Urothelium cell line (cell line): ENCODE results near the gene FOXA2.
A peak's percentile ranks its signal among the peaks of the same experiment; 100 is the strongest.
"Not testable (repeated sequence)": the region's sequence is repeated elsewhere in the genome, so short reads cannot be mapped to it uniquely, and the experiment has no call there.

Source experiments
- DNase-seq: peaks from one replicate; pipeline ENCODE4 v3.0.0; 2011; ENCODE audit warnings: low spot score, mixed read lengths
- FAIRE-seq: peaks from 2 replicates; lab custom pipeline; 2011; peaks lifted over from hg19 to GRCh38; lab: Jason Lieb, UNC

FOXA2 gene

DNA sequence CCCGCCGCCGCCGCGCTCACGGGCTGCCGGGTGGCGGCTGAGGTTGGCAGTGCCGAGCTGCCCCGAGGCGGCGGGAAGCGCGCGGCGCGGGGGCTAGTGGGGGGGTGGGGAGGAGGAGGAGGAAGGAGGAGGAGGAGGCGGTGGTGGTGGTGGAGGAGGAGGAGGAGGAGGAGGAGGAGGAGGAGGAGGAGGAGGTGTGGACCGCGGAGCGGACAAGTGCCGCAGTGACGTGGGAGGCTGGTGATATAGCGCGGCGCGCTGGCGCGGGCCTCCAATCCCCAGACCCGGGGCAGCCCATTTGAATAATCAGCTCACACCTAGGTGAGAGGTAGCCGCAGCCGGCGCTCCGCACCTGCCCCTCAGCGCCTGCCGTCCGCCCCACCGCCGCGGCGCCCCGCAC, at the start of gene FOXA2:
TSS of gene FOXA2 (minus strand) at position 51 of the 400 bp plus-strand sequence. CDS start 294 bp downstream, outside the sequence.
- DNase-seq (peak; percentile 71), FAIRE-seq (no peak)

DNA sequence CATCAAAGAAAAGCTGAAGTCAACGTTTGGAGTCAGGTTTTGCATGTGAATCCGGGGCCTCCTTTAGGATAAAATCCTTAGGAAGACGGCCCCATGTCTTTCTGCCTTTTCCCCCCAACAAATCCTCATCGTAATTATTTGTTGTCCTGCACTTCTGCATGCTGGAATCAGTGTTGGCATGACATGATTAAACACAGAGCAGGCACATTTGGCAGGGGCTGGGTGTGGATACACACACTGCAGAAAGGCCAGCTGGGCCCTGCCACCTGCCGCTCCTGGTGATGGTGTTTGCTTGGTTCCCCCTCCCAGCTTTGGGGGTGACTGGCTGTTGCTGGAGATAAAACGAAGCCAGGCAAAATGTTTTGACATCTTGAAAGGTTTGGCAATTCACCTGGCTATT, 46.3 kb upstream of the FOXA2 start:
- FAIRE-seq (no peak), DNase-seq (no peak)

DNA sequence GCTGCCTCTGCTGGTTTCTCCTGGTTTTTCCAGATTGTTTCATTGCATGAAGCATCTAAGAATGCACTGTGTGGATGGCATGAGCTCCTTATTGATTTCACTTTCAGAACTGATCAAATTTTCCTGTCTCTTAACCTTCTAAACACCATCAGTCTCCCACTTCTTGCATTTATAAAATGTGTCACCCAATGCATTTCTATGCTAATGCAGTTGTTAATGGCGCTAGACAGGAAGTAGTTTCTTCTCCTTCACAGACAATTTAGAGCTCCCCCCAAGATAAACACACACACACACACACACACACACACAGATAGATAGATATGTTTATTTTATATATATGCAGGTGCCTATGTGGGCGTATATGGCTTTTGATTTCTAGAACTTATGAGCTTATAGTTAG, 45.6 kb upstream of the FOXA2 start:
- no peak for DNase-seq
- FAIRE-seq: no peak

DNA sequence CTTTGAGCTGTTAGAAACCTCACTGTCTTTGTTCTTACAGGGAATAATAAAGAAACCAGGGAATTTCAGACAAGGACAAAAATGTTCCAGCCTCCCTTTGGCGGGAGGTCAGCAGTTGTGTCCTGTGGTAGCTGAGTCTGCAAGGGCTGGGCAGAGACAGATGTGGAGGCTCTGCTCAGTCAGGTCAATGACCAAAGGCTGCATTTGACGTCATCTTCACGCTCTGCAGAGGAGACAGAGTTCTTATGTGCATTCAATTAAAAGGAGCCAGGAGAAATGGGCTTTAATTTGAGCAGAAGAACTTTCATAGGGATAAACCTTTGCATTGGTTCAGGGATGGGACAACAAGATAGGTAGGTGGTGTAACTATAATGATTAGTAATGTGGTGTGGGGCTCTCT, 45.1 kb upstream of the FOXA2 start:
- FAIRE-seq (no peak), DNase-seq (no peak)

DNA sequence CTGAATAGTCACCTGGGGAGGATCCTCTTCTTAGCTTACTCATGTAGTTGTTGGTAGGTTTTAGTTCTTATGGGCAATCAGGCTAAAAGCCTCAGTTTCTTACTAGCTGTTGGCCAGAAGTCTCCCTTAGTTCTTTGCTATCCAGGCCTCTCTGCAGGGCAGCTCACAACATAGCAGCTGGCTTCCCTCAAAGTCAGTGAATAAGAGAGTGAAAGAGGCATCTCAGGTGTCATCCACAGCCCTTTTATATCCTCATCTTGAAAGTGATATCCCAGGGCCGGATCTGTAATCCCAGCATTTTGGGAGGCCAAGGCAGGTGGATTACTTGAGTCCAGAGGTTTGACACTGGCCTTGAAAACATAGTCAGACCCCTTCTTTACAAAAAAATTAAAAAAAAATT, 42.1 kb upstream of the FOXA2 start:
- no peak for DNase-seq
- no peak for FAIRE-seq

DNA sequence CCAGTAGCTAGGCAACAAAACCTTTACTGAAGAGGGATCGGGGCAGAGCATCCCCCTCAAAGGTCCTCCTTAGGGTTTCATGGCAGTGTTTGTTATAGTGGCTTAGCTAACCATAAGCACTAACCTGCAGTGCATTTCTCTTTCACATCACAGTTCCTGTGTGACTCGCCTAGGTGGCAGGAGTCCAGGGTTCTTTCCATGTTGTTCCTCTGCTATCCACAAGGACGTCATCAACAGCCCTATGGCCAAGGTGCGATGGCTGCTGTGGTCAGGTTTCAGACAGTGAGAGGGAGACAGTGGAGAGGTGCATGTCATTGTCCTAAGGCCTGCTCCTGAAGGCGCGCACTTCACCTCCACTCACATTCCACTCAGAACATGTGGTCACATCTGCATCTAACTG, 38.8 kb upstream of the FOXA2 start:
- DNase-seq (peak; percentile 14), FAIRE-seq (no peak)

DNA sequence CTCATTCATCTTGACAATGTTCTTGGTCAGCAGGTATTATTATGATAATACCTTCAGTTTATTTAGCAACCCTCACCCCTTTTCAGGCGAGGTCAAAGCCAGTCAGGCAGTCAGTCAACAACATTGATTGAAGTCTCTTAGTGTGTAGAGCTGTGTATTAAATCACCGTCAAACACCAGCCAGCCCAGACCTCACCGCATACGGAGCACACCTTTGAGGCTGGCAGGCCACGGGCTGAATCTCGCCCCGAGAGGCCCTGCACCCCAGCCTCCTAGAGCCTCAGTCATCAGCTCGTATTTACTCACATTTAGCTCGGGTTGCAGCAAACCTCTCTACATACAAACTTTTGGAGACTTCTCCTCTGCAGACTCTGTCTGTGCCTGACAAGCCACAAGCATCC, 36.0 kb upstream of the FOXA2 start:
- no peak for FAIRE-seq
- no peak for DNase-seq

DNA sequence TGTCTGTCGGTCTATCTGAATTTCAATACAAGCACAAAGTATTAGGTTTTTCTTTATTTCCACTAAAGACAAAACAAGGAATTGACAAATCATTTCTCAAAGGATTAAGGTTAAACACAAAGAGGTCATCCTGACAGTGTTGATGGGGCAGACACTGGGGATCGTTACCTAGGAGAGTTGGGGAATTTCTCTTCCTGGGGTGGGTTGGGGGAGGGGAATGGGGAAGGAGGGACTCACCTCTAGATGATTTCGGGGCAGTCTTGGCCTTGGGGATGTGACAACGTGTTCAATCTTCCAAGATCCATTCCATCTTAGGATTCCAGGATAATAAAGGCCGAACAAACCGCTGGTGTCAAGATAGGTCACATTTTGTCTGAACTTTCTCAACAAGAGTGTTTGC, 35.4 kb upstream of the FOXA2 start:
- no peak for FAIRE-seq

DNA sequence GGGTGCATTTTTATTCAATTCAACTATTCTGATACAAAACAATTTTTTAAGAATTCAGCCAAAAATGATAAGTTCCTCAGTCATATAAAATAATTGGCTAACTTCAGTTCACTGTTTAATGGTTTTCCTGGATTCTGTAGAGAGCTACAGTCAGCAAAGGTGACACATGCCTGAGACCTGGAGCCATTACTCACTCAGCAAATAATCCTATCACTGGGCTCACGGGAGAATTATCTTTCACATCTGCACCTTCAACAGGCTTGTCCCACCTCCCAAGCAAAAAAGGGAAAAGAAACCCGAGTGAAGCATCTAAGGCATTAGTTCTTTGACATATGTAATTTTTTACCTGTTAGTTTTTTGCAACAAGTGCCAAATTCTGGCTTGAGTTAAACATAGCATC, 34.9 kb upstream of the FOXA2 start:
- no peak for DNase-seq
- no peak for FAIRE-seq

More for the DNA sequence above, 35.4 kb upstream of the FOXA2 start:
- no peak for DNase-seq

DNA sequence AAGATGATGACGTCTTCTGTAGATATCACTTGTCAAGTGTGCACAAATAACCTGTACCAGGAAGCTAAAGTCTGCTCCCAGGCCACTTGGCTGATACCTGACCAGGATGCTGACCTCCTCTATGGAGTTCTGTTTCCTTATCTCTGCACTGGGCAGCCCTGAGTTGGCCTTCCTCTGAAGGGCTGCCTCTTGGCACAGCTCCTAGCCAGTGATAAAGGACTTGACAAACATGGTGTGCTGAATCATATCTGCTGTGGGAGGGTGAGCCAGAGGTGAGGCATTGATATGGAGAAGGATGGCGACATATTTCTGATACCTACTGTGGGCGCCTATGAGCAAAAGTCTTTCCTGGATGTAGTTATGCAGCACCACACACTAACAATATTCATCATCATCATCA, 32.8 kb upstream of the FOXA2 start:
- DNase-seq: peak; percentile 12
- peak; percentile 17 for FAIRE-seq

DNA sequence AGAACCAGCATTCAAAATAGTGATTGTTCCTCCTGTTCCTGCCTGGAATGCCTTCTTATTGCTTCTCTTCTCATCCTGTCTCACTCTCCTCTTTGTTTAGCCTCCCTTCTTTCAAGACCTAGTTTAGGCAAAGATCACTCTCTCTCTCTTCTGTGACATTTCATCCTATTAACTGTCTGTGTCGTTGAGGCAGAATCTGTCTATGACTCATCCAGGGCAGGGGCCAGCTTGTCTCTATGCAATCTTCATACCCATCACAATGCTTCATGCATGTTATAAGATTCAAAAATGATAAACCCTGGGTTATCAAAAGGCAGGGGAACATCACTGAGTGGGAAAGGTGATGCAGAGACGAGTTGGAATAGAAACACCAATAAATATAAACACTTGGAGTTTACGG, 32.2 kb upstream of the FOXA2 start:
- FAIRE-seq (no peak), DNase-seq (no peak)

DNA sequence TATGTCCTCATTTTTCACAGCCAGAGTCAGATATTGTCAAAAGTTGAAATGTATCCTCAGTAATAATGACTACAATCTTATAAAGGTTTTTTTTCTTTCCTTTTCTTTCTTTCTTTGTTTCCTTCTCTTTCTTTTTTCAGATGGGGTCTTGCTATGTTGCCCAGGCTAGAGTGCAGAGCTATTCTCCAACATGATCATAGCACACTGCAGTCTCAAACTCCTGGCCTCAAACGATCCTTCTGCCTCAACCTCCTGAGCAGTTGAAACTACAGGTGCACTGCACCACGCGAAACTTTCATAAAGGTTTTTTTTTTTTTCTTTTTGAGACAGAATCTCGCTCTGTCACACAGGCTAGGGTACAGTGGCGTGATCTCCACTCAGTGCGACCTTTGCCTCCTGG, 31.1 kb upstream of the FOXA2 start:
- no peak for FAIRE-seq
- DNase-seq: no peak

DNA sequence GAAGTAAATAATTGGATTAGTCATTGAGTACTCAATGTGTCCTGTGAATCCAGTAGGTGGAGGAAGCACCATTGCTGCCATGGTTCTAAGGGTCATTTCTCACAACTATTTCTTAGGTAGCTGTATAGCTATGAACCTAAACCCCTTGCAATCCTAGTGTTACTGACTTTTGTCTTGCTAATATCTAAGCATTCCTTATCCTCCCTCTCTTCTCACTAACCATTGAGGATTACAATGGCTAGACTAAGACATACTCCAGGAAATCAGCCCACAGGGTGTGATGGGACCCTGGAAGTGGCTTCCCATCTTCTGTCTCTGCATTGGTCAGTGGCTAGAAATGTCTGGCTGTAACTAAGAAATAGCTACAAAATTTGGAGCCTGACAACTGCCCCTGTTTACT, 27.3 kb upstream of the FOXA2 start:
- FAIRE-seq: no peak
- no peak for DNase-seq

DNA sequence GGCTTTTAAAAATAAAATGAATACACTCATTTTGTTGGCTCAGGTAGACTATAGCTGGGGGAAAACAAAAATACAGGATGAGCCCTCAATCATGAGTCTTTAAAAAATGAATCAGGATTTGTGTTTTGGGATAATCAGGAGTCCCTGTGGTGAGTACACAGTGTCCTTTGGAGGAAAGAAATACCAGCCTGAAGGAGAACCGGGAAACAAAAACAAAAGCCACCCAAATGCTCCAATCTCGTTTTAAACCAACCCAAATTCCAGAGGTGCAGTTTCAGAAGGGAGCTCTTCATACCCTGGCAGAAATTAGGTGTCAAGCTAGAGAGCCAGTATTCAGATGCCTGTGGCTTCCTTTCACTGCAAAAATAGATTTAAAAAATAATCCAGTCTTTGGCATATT, 23.3 kb upstream of the FOXA2 start:
- no peak for DNase-seq
- FAIRE-seq: no peak

DNA sequence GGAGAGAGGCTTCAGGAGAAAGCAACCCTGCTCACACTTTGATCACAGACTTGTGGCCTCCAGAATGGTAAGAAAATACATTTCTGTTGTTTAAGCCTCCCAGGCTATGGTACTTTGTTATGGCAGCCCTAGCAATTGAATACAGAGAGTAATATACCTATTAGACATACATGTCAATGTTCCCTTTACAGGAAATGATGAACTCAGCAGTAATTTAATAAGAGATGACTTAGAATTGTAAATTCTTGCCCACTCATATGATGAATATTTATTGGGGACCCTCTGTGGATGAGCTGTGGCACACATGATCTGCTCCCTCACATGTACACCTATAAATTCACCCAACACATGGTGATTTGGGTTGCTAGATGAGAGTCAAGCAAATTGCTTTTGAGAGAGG, 20.4 kb upstream of the FOXA2 start:
- FAIRE-seq: no peak

DNA sequence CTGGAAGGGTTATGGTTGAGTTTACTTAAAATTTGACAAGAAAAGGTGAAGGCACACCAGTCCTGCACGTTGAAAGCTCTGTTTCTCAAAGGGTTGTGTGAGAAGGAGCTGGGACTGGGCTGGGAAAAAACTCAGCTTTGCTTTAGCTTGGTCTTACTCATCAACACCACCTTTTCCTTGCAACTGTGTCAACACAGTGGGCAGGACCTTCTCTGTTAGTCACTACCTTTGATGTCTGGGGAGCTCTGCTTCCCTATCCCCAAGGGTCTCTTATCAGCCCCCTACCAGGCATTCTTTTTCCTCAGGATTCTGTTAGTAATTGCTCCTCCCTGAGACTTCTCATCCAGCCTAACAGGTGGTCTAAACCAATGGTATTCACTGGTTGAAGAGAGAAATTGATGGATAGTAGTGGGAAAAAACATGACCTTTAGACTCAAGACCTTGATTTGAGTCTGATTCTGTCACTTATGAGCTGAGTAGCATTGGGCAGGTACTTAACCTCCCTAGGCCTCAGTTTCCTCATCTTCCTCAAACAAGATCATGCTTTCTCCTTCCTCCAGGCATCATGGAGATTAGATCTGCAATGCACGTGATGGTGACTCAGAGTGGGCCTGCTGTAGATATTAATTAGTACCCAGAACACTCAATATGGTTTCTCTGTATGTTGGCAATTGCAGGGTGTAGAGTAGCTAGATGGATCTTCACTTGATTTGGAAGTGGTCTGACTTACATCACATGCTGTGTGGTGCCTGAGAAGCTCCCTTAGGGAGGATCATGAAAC, 17.2 kb upstream of the FOXA2 start:
- FAIRE-seq (no peak), DNase-seq (no peak)

More for the DNA sequence above, 20.4 kb upstream of the FOXA2 start:
- no peak for DNase-seq

DNA sequence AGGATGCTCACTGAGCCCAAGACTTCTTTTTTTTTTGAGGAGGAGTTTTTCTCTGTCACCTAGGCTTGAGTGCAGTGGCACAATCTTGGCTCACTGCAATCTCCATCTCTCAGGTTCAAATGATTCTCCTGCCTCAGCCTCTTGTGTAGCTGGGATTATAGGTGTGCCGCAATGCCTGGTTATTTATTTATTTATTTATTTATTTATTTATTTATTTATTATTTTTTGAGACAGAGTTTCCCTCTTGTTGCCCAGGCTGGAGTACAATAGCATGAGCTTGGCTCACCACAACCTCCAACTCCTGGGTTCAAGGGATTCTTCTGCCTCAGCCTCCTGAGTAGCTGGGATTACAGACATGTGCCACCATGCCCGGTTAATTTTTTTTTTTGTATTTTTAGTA, 14.9 kb upstream of the FOXA2 start:
- DNase-seq, FAIRE-seq: not testable (repeated sequence)

DNA sequence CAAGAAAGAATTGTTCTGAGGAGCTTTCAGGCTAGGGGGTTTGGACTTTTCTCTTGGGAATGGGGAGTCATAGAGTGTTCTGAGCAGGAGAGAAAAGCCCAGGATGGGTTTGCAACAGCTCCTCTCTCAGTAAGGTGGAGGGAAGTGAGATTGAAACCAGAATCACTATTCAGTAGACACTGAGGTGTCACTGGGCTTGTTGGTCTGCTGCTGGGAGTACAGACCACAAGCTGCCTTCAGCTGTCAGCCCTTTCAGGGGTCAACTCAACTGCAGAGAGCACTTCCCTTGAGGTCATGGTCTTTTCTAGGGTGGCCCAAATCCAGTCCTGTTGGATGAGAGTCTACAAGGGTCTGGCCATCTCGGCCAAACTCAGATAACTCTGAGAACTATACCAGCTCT, 12.9 kb upstream of the FOXA2 start:
- no peak for DNase-seq
- no peak for FAIRE-seq

DNA sequence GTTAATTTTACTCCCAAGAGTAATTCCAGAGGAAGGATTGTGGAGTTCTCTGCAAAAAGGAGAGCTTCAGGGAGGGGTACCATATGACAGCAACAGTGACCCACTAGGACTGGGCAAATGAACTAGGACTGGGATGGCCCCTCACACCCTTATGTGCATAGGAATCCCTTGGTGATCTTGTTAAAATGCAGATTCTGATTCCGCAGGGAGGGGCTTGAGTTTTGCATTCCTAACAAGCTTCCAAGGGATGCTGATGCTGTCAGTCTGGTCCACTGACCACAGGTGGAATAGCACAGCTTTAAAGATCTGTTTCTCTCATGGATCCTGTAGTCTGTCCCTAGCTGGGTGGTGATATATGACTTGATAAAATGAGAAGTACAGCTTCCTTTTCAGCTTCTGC, 6.3 kb upstream of the FOXA2 start:
- DNase-seq: no peak
- FAIRE-seq: no peak

DNA sequence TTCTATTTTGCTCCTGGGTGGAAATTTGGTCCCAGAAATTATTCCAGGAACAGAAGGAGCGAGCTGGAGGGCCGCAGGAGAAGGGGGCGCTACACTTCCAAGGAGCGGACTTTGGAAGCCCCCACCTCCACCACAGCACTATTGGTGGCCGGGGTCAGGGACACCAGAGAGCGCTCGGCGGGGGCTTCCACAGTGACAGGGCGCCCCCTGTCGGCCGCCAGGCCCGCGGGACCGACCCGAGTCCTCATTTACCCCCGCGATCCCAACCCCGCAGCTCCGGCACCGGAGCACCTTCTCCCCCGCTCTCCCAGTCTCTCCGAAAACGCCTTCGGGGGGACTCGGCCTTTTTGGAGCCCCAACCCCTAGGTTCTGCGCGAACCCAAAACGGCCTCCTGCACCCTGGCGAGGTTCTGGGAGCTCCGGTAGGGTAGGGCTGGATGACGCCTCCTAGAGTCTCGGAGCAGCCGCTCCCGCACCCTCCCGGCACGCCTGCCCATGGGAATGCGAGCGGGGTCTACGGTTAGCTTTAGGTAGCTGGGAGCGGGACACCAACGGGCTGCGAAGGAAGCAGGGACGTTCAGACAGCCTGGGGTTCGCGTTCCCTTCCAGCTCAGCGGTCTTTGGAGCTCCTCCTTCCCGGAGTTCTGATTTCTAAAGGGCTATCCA, 2.4 kb upstream of the FOXA2 start:
- peak; percentile 75 for DNase-seq
- no peak for FAIRE-seq

DNA sequence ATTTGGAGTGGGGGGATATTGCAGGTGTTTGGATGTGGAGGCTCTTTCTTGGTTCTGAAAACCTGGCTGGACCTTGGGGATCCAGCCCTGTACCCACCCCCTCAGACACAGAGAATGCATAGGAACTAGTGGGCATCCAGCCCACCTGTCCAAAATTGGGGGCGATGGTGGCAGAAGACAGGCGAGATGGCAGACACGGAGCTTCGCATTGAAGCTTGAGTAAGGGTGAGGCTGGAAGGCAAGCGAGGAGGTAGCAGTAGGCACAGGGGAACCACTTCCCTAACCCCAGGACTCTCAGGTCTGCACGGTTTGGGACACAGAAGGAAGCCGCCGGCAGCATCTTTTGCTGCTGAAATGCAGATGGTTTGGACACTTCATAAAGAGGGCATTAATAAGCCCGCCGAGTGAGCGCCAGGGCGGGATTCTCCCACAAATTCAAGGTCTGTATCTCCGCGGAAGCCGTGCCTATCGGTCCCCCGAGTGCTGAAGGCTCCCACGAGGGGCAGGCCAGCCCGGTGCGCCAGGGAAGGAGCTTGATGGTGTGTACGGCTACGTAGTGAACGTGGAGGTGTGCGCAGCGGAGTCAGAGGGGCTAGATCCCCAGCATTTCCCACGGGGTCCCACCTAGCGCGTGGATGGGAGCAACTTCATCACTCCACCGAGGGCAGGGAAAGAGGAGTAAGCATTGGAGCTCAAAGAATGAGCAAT, 1.6 kb upstream of the FOXA2 start:
- FAIRE-seq: no peak
- DNase-seq: no peak
